H1 (cell line): Measurements from ENCODE around the gene LIPC. TPM values are rescaled to one million over a fixed set of nuclear protein-coding genes. Genes with fewer than 3 reads are reported as not detected.

Experiments
- BRCA1 ChIP-seq: IDR thresholded peaks from 2 replicates; pipeline ENCODE4 v1.6.1; 2012; ENCODE audit warnings: low read depth, low read length, improper control_type of control experiment
- CEBPB ChIP-seq: IDR thresholded peaks from 2 replicates; pipeline ENCODE4 v1.6.1; 2012; ENCODE audit warnings: low read depth, low read length
- HDAC2 ChIP-seq, 2 experiments: fragments of 300-600 bp in 1 of 2; sonication (generic) in 1 of 2; IDR thresholded peaks; 2 replicates each; pipeline ENCODE4 v1.6.1; 2011 to 2012; ENCODE audit warnings: low read depth in 2 of 2, low read length in 2 of 2, mild to moderate bottlenecking in 2 of 2, moderate library complexity in 2 of 2, borderline replicate concordance in 1 of 2, inconsistent platforms in 1 of 2
- NRF1 ChIP-seq: IDR thresholded peaks from 2 replicates; pipeline ENCODE4 v1.6.1; 2011; ENCODE audit warnings: mild to moderate bottlenecking, low read depth, low read length, improper control_type of control experiment
- RFX5 ChIP-seq: IDR thresholded peaks from 2 replicates; pipeline ENCODE4 v1.6.1; 2011; ENCODE audit warnings: low read depth, low read length, improper control_type of control experiment, borderline replicate concordance
- SRF ChIP-seq: IDR thresholded peaks from 2 replicates; pipeline ENCODE4 v1.6.1; 2011; ENCODE audit warnings: mild to moderate bottlenecking, low read depth, low read length, moderate library complexity
- TBP ChIP-seq: IDR thresholded peaks from 2 replicates; pipeline ENCODE4 v1.6.1; 2011; ENCODE audit warnings: low read depth, low read length, improper control_type of control experiment
- polyA plus RNA-seq, 7 experiments: library from polyadenylated mRNA; depleted of rRNA in 3 of 7; stranded (reverse) in 5 of 7; unstranded in 2 of 7; fragments of >200 nt in 5 of 7; fragments of 200-250 nt in 2 of 7; gene quantifications; 1 replicate in 5 of 7; 2 replicates in 1 of 7; 4 replicates in 1 of 7; pipeline versions ENCODE4 v1.2.1 to v1.2.3, GENCODE V29; 2011 to 2013; ENCODE audit warnings: missing spikeins in 2 of 7, mixed read lengths in 2 of 7
- total RNA-seq: library from RNA; stranded (reverse); fragmentation: NEBNext Ultra II Directional; extraction: Animal tissue kit (Norgen Biotek cat#: 25700); gene quantifications from 2 replicates; pipeline ENCODE4 v1.2.1, GENCODE V29; 2021
- TF ChIP-seq, protein P1 (sequence below): fragments of 300-600 bp; sonication (generic); IDR thresholded peaks from 2 replicates; pipeline ENCODE4 v1.7.1; 2012; ENCODE audit warnings: low read length, moderate library complexity, mild to moderate bottlenecking, inconsistent platforms; ENCODE audit not compliant: insufficient replicate concordance
- TF ChIP-seq, protein P2 (sequence below): IDR thresholded peaks from 2 replicates; pipeline ENCODE4 v1.6.1; 2011; ENCODE audit warnings: low read depth, mild to moderate bottlenecking, low read length; ENCODE audit not compliant: insufficient read depth

The LIPC gene
- total and polyA plus RNA-seq, 2 of the 8 experiments (the other 6 are each of a cell fraction or from before 2014, with no cell fraction given), result not detected

DNA sequence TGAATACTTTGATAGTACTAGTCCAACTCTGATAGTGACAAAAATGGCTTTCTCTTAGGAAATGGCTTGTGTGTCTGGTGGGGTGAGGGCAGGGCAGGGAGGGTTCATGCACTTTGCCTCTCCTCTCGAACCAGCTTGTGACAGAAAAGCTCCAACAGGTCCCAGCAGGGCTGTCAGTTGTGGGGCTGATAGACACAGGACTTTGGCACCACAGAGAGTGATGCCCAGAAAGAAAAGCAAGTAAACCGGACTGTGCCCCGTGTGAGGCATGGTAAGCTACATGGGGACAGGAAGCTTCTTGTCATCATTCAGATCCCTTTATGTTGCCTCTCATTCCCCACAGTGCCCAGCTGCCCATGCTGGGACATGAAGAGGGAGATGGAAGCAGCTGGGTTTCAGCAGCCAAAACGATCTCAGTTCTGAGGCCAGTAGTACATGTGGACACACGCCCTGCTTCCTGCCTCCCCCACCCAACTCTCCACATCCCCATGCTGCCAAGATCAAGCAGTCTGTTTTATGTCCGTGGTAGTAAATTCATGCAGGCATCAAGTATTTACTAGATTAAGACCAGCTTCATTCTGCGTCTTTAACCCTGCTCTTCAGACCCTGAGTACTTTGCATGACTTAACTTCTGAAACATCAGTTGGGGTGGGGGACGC lies 29.7 kb upstream of the LIPC start (continued):
- TF ChIP-seq, protein P1, sequence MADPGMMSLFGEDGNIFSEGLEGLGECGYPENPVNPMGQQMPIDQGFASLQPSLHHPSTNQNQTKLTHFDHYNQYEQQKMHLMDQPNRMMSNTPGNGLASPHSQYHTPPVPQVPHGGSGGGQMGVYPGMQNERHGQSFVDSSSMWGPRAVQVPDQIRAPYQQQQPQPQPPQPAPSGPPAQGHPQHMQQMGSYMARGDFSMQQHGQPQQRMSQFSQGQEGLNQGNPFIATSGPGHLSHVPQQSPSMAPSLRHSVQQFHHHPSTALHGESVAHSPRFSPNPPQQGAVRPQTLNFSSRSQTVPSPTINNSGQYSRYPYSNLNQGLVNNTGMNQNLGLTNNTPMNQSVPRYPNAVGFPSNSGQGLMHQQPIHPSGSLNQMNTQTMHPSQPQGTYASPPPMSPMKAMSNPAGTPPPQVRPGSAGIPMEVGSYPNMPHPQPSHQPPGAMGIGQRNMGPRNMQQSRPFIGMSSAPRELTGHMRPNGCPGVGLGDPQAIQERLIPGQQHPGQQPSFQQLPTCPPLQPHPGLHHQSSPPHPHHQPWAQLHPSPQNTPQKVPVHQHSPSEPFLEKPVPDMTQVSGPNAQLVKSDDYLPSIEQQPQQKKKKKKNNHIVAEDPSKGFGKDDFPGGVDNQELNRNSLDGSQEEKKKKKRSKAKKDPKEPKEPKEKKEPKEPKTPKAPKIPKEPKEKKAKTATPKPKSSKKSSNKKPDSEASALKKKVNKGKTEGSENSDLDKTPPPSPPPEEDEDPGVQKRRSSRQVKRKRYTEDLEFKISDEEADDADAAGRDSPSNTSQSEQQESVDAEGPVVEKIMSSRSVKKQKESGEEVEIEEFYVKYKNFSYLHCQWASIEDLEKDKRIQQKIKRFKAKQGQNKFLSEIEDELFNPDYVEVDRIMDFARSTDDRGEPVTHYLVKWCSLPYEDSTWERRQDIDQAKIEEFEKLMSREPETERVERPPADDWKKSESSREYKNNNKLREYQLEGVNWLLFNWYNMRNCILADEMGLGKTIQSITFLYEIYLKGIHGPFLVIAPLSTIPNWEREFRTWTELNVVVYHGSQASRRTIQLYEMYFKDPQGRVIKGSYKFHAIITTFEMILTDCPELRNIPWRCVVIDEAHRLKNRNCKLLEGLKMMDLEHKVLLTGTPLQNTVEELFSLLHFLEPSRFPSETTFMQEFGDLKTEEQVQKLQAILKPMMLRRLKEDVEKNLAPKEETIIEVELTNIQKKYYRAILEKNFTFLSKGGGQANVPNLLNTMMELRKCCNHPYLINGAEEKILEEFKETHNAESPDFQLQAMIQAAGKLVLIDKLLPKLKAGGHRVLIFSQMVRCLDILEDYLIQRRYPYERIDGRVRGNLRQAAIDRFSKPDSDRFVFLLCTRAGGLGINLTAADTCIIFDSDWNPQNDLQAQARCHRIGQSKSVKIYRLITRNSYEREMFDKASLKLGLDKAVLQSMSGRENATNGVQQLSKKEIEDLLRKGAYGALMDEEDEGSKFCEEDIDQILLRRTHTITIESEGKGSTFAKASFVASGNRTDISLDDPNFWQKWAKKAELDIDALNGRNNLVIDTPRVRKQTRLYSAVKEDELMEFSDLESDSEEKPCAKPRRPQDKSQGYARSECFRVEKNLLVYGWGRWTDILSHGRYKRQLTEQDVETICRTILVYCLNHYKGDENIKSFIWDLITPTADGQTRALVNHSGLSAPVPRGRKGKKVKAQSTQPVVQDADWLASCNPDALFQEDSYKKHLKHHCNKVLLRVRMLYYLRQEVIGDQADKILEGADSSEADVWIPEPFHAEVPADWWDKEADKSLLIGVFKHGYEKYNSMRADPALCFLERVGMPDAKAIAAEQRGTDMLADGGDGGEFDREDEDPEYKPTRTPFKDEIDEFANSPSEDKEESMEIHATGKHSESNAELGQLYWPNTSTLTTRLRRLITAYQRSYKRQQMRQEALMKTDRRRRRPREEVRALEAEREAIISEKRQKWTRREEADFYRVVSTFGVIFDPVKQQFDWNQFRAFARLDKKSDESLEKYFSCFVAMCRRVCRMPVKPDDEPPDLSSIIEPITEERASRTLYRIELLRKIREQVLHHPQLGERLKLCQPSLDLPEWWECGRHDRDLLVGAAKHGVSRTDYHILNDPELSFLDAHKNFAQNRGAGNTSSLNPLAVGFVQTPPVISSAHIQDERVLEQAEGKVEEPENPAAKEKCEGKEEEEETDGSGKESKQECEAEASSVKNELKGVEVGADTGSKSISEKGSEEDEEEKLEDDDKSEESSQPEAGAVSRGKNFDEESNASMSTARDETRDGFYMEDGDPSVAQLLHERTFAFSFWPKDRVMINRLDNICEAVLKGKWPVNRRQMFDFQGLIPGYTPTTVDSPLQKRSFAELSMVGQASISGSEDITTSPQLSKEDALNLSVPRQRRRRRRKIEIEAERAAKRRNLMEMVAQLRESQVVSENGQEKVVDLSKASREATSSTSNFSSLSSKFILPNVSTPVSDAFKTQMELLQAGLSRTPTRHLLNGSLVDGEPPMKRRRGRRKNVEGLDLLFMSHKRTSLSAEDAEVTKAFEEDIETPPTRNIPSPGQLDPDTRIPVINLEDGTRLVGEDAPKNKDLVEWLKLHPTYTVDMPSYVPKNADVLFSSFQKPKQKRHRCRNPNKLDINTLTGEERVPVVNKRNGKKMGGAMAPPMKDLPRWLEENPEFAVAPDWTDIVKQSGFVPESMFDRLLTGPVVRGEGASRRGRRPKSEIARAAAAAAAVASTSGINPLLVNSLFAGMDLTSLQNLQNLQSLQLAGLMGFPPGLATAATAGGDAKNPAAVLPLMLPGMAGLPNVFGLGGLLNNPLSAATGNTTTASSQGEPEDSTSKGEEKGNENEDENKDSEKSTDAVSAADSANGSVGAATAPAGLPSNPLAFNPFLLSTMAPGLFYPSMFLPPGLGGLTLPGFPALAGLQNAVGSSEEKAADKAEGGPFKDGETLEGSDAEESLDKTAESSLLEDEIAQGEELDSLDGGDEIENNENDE, result no peak
- no peak for TF ChIP-seq BRCA1
- no peak for TF ChIP-seq SRF
- no peak for TF ChIP-seq TBP
- TF ChIP-seq RFX5, result no peak
- no peak for TF ChIP-seq CEBPB
- no peak for TF ChIP-seq HDAC2 (IDR thresholded peaks at IDR 0.05; ENCODE audit: borderline replicate concordance in 1 of 2, low read depth in 2 of 2, low read length in 2 of 2)
- TF ChIP-seq, protein P2, sequence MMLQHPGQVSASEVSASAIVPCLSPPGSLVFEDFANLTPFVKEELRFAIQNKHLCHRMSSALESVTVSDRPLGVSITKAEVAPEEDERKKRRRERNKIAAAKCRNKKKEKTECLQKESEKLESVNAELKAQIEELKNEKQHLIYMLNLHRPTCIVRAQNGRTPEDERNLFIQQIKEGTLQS, result no peak
- TF ChIP-seq NRF1, result no peak
